ENCODE data around the gene KCNN4. TPM values are rescaled to one million over a fixed set of nuclear protein-coding genes. Genes with fewer than 3 reads are reported as not detected.

Gene KCNN4
- total and polyA plus RNA-seq, 4 donors, result 2.4 to 31.7 (median 12.7) TPM

DNA sequence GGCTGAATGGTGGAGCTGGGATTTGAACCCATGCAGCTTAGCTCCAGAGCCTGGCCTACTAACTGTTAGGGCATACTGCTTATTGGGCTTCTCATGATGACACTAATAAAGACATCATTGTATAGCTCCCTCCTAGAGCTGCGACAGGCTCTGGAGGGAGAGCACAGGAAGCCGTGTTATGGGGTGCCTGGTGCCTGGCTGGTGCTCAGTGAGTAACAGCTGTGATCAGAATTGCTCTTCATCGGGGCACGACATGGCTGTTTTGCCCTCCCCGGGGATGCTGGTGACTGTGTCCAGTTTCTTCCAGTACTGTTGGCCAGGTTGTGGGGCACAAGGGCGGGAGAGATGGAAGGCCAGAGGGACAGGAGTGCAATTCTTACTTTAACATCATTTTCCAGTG, 16.3 kb upstream of the KCNN4 start:
- no peak for TF ChIP-seq CTCF (IDR thresholded peaks at IDR 0.05; ENCODE audit: control extremely low read depth, extremely low read depth)
- DNase-seq (no peak), ATAC-seq (ENCODE audit: insufficient read depth, low FRiP score) (no peak)
- Histone ChIP-seq H3K27ac (ENCODE audit: low read depth in 1 of 2, low read length in 1 of 2) (no peak overlapping the region), H3K4me3 (no peak overlapping the region), H3K27me3 (ENCODE audit: control insufficient read depth in 3 of 3, insufficient read depth in 3 of 3, low read length in 2 of 3) (peaks cover 0 to 19% (median 3%) of the 10 kb centered on the region in 3 donors), H3K9ac (ENCODE audit: insufficient read depth in 1 of 2, low read length in 2 of 2) (no peak overlapping the region), H3K4me1 (ENCODE audit: control insufficient read depth in 5 of 5, insufficient read depth in 5 of 5, low read length in 5 of 5) (peaks cover 0 to 10% (median 0%) of the 10 kb centered on the region in 5 donors), H3K9me3 (ENCODE audit: control insufficient read depth in 4 of 4, insufficient read depth in 3 of 4, low read length in 3 of 4) (peaks cover 0 to 1% (median 0%) of the 10 kb centered on the region in 4 donors), H3K36me3 (ENCODE audit: control insufficient read depth in 4 of 4, insufficient read depth in 4 of 4, low read length in 4 of 4) (no peaks in the 10 kb centered on the region)
- 65 to 74% methylated on average over 6 of the region's 6 CpGs for WGBS, 2 donors

DNA sequence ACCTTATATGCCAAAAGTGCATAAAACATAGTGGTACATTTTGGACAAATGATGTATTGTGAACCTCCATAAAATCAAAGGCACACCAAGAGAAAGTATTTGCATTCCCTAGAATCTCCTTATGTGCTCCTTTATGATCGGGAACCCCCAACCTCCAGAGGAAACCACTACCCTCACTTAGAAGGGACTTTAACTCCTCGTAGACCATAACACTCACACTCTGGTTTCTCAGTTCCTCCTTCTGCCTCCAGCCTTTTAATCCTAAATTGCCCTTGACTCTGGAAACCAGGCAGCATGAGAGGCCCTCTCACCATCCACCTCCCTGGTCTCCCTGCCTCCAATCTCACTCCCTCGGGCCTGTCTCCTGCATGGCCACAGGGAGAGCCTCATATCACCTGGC, 9.8 kb upstream of the KCNN4 start:
- H3K9me3 ChIP-seq (ENCODE audit: control insufficient read depth in 4 of 4, insufficient read depth in 3 of 4, low read length in 3 of 4), result no peaks in the 10 kb centered on the region
- H3K9ac ChIP-seq (ENCODE audit: insufficient read depth in 1 of 2, low read length in 2 of 2), result no peak overlapping the region
- no peak overlapping the region for H3K4me3 ChIP-seq
- peaks cover 0 to 3% (median 0%) of the 10 kb centered on the region in 3 donors for H3K27me3 ChIP-seq (ENCODE audit: control insufficient read depth in 3 of 3, insufficient read depth in 3 of 3, low read length in 2 of 3)
- H3K27ac ChIP-seq (ENCODE audit: low read depth in 1 of 2, low read length in 1 of 2), result no peak overlapping the region
- no peaks in the 10 kb centered on the region for H3K4me1 ChIP-seq (ENCODE audit: control insufficient read depth in 5 of 5, insufficient read depth in 5 of 5, low read length in 5 of 5)
- 28 to 35% methylated on average over 3 of the region's 3 CpGs for whole genome bisulfite sequencing, 2 donors
- DNase-seq (no peak), ATAC-seq (ENCODE audit: insufficient read depth, low FRiP score) (no peak)
- no peak for TF ChIP-seq CTCF (IDR thresholded peaks at IDR 0.05; ENCODE audit: control extremely low read depth, extremely low read depth)
- no peaks in the 10 kb centered on the region for H3K36me3 ChIP-seq (ENCODE audit: control insufficient read depth in 4 of 4, insufficient read depth in 4 of 4, low read length in 4 of 4)

- H3K9me3 ChIP-seq (ENCODE audit: control insufficient read depth in 4 of 4, insufficient read depth in 3 of 4, low read length in 3 of 4), result no peaks in the 10 kb centered on the region
- no peaks in the 10 kb centered on the region for H3K27me3 ChIP-seq (ENCODE audit: control insufficient read depth in 3 of 3, insufficient read depth in 3 of 3, low read length in 2 of 3)
- TF ChIP-seq CTCF (IDR thresholded peaks at IDR 0.05; ENCODE audit: control extremely low read depth, extremely low read depth), result no peak
- no peak overlapping the region for H3K9ac ChIP-seq (ENCODE audit: insufficient read depth in 1 of 2, low read length in 2 of 2)
- WGBS, 2 donors, result 7% methylated on average over 3 of the region's 3 CpGs
- H3K4me1 ChIP-seq (ENCODE audit: control insufficient read depth in 5 of 5, insufficient read depth in 5 of 5, low read length in 5 of 5), result peaks cover 0 to 5% (median 0%) of the 10 kb centered on the region in 5 donors
- DNase-seq (peak in 2 of 3 donors; percentile 23 to 57), ATAC-seq (ENCODE audit: insufficient read depth, low FRiP score) (no peak)
- H3K4me3 ChIP-seq, result no peak overlapping the region
- no peak overlapping the region for H3K27ac ChIP-seq (ENCODE audit: low read depth in 1 of 2, low read length in 1 of 2)
- no peaks in the 10 kb centered on the region for H3K36me3 ChIP-seq (ENCODE audit: control insufficient read depth in 4 of 4, insufficient read depth in 4 of 4, low read length in 4 of 4)
These were observed 8.3 kb upstream of the KCNN4 start for GRCh38 chr19:43789029-43789428.

DNA sequence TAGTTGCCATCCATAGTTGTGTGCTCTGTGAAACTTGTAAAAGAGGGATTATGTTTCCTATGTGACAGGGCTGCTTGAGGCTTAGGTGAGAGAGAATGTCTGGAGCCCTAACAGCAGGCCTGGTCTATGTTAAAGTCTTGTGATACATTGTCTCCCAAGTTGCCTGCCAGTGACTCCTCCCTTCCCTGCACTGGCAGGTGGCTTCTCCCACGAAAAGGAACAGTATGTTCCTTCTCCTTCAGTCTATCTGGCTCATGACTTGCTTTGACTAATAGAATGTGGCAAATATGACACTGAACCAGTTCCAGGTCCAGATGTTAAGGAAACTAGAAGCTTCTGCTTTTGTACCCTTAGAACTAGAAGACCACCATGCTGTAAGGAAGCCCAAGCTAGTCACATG, 5.9 kb upstream of the KCNN4 start:
- WGBS, 2 donors, result 44 to 59% methylated on average over 1 of the region's 1 CpG
- no peak overlapping the region for H3K27ac ChIP-seq (ENCODE audit: low read depth in 1 of 2, low read length in 1 of 2)
- TF ChIP-seq CTCF (IDR thresholded peaks at IDR 0.05; ENCODE audit: control extremely low read depth, extremely low read depth), result no peak

More for the DNA sequence above, 5.9 kb upstream of the KCNN4 start:
- Histone ChIP-seq H3K9ac (ENCODE audit: insufficient read depth in 1 of 2, low read length in 2 of 2) (no peak overlapping the region), H3K4me1 (ENCODE audit: control insufficient read depth in 5 of 5, insufficient read depth in 5 of 5, low read length in 5 of 5) (peaks cover 0 to 5% (median 0%) of the 10 kb centered on the region in 5 donors), H3K9me3 (ENCODE audit: control insufficient read depth in 4 of 4, insufficient read depth in 3 of 4, low read length in 3 of 4) (no peaks in the 10 kb centered on the region), H3K36me3 (ENCODE audit: control insufficient read depth in 4 of 4, insufficient read depth in 4 of 4, low read length in 4 of 4) (no peaks in the 10 kb centered on the region), H3K27me3 (ENCODE audit: control insufficient read depth in 3 of 3, insufficient read depth in 3 of 3, low read length in 2 of 3) (no peaks in the 10 kb centered on the region), H3K4me3 (no peak overlapping the region)
- ATAC-seq (ENCODE audit: insufficient read depth, low FRiP score) (no peak), DNase-seq (no peak)
